ENCODE measurements around the gene BARX1. TPM values are rescaled to one million over a fixed set of nuclear protein-coding genes. Genes with fewer than 3 reads are reported as not detected.

BARX1 gene
- total and polyA plus RNA-seq, 9 of the 15 experiments (the other 6 are each of a cell fraction or from before 2014, with no cell fraction given) = 0.11 to 0.14 TPM; not detected in 7

DNA sequence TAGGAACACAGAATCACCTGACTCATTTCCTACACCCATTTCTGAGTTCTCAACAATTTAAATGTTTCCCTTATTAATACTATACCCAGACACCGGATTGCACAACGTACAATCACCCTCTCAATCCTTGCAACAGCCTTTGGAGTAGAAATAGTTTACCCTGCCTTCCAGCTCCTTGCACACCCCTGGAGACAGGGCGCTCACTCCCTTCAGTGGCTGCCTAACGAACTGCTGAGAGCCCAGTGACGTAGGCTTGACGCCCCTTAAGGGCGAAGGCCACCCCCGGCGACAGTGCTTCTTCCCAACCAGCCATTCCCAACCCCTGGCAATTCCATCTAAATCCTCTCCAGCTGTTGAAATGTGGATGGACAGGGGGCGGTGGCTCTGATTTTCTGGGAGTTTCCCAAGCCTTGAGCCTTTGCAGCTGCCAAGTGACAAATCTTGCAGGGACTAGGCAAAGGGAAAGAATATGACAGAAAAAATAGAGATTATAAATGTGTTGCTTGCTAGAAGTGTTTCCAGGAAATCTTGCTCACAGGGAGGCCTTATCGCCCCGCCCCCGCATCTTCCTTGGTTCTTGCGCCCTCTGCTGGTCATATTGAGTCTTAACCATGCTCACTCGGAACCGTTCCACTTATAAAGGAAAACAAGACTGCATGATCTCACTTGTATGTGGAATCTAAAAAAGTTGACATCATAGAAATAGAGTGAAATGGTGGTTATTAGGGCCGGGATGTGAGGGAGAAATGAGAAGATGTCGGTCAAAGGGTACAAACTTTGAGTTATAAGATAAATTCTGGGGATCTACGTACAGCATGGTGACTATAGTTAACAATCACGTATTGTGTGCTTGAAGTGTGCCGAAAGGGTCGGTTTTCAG is 7.6 kb upstream of the BARX1 start (continued):
- TF ChIP-seq CUX1 (CRISPR knock-in tag; IDR thresholded peaks at IDR 0.05) (no peak), GTF2F1 (IDR thresholded peaks at IDR 0.05; ENCODE audit: low read depth, low read length) (no peak), DNMT1 (IDR thresholded peaks at IDR 0.05) (no peak), ZNF717 (CRISPR knock-in tag; IDR thresholded peaks at IDR 0.05) (no peak), TOE1 (IDR thresholded peaks at IDR 0.05; ENCODE audit: borderline replicate concordance) (no peak), TOE1 (CRISPR knock-in tag; IDR thresholded peaks at IDR 0.05; ENCODE audit: borderline replicate concordance, low read depth) (no peak), NONO (IDR thresholded peaks at IDR 0.05; ENCODE audit: low read depth in 2 of 2, low read length in 1 of 2) (no peak), E2F6 (IDR thresholded peaks at IDR 0.05; ENCODE audit: borderline replicate concordance in 1 of 2, extremely low read depth in 1 of 2, insufficient read depth in 1 of 2, insufficient read length in 1 of 2, low read depth in 1 of 2, low read length in 1 of 2, poor library complexity in 1 of 2, severe bottlenecking in 1 of 2) (no peak), NR4A1 (CRISPR knock-in tag; IDR thresholded peaks at IDR 0.05) (no peak), NR4A1 (tag; IDR thresholded peaks at IDR 0.05) (no peak), POLR2AphosphoS2 (IDR thresholded peaks at IDR 0.05; ENCODE audit: low read length) (no peak), SLC30A9 (CRISPR knock-in tag; IDR thresholded peaks at IDR 0.05) (no peak), TBP (optimal IDR thresholded peaks at IDR 0.05; ENCODE audit: low read depth, low read length) (no peak), EWSR1 (IDR thresholded peaks at IDR 0.05; ENCODE audit: borderline replicate concordance, low read depth, partially characterized antibody) (no peak), TEAD1 (CRISPR knock-in tag; IDR thresholded peaks at IDR 0.05) (no peak), RB1 (IDR thresholded peaks at IDR 0.05; ENCODE audit: low read depth) (peak; percentile 51; the same call in 1 of the 2 replicates), EZH2 (IDR thresholded peaks at IDR 0.05; ENCODE audit: borderline replicate concordance, low read depth, low read length) (no peak)
- TF ChIP-seq, protein P1, sequence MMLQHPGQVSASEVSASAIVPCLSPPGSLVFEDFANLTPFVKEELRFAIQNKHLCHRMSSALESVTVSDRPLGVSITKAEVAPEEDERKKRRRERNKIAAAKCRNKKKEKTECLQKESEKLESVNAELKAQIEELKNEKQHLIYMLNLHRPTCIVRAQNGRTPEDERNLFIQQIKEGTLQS (IDR thresholded peaks at IDR 0.05) = no peak; the same call in 1 of the 2 replicates
- TF ChIP-seq, protein P1 (CRISPR knock-in tag; conservative IDR thresholded peaks at IDR 0.05) = no peak
- TF ChIP-seq, protein P2, sequence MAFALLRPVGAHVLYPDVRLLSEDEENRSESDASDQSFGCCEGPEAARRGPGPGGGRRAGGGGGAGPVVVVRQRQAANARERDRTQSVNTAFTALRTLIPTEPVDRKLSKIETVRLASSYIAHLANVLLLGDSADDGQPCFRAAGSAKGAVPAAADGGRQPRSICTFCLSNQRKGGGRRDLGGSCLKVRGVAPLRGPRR (CRISPR knock-in tag; IDR thresholded peaks at IDR 0.05) = no peak
